Colonic mucosa (tissue), 4 donors: ENCODE measurements around the gene WFDC1. TPM values are rescaled to one million over a fixed set of nuclear protein-coding genes. Genes with fewer than 3 reads are reported as not detected.
"Not testable (repeated sequence)": the region's sequence is repeated elsewhere in the genome, so short reads cannot be mapped to it uniquely, and the experiment has no call there.

Experiments
- DNase-seq: peaks from one replicate; pipeline ENCODE4 v3.0.0-alpha.2; 2020
- H3K27ac ChIP-seq: fragments of 200-600 bp; one replicate; pipeline ENCODE4 v1.8.0; 2021
- H3K27me3 ChIP-seq: fragments of 200-600 bp; one replicate; pipeline ENCODE4 v1.8.0; 2021
- H3K36me3 ChIP-seq: fragments of 200-600 bp; one replicate; pipeline ENCODE4 v1.8.0; 2021
- H3K4me1 ChIP-seq: fragments of 200-600 bp; one replicate; pipeline ENCODE4 v1.8.0; 2021; ENCODE audit warnings: mild to moderate bottlenecking
- H3K4me3 ChIP-seq: fragments of 200-600 bp; one replicate; pipeline ENCODE4 v1.8.0; 2021
- H3K9ac ChIP-seq, 2 donors: one replicate each; pipeline ENCODE4 v1.7.0; 2013; ENCODE audit warnings: control low read depth in 2 of 2, low read depth in 2 of 2, low read length in 2 of 2
- H3K9me3 ChIP-seq: fragments of 200-600 bp; one replicate; pipeline ENCODE4 v1.8.0; 2021
- CTCF ChIP-seq: fragments of 200-600 bp; IDR thresholded peaks from one replicate; pipeline ENCODE4 v1.8.0; 2022; ENCODE audit warnings: antibody characterized with exemption, mild to moderate bottlenecking
- intact Hi-C: fragments of 100-400 bp; cut with DNase I; formaldehyde crosslinking; loops from one replicate; pipeline ENCODE4 v1.14.1; 2022
- total RNA-seq, 2 donors: library from RNA; stranded (reverse); fragmentation: NEBNext Ultra II Directional in 1 of 2; extraction: Animal tissue kit (Norgen Biotek cat#: 25700) in 1 of 2; gene quantifications; one replicate each; pipeline ENCODE4 v1.2.1, GENCODE V29; 2021
- donor health status: healthy.
- donor health status: DM: no; HTN: no; CAD: no.
- donor health status: DM: no; HTN: no; CAD: no.

WFDC1 gene
- total RNA-seq, 2 donors from 2014 or later, result 4.4 to 17.4 TPM

- H3K9me3 ChIP-seq, result no peaks in the 10 kb centered on the region
- peaks cover 6% of the 10 kb centered on the region for H3K4me1 ChIP-seq
- no peaks in the 10 kb centered on the region for H3K36me3 ChIP-seq
- no peak overlapping the region for H3K4me3 ChIP-seq
- TF ChIP-seq CTCF, result no peak
- no peak for DNase-seq
- no peak overlapping the region for H3K9ac ChIP-seq
- intact Hi-C loops, result no loop called here
- H3K27me3 ChIP-seq, result no peaks in the 10 kb centered on the region
- H3K27ac ChIP-seq, result no peak overlapping the region
Measured at GRCh38 chr16:84331998-84332780, 37.5 kb downstream of the WFDC1 start.

GRCh38 chr16:84332975-84333684 lies 38.5 kb downstream of the WFDC1 start:
- no peak for TF ChIP-seq CTCF
- no peaks in the 10 kb centered on the region for H3K27me3 ChIP-seq
- DNase-seq, result peak; percentile 71
- intact Hi-C loops, result no loop called here
- H3K9ac ChIP-seq, result peak overlapping the region in 1 of 2 donors; percentile 70
- H3K4me1 ChIP-seq, result peaks cover 6% of the 10 kb centered on the region
- H3K9me3 ChIP-seq, result no peaks in the 10 kb centered on the region
- H3K27ac ChIP-seq, result peak overlapping the region; percentile 75
- H3K4me3 ChIP-seq, result no peak overlapping the region
- H3K36me3 ChIP-seq, result no peaks in the 10 kb centered on the region

GRCh38 chr16:84334058-84334457 lies 39.4 kb downstream of the WFDC1 start:
- no peak for TF ChIP-seq CTCF
- peak overlapping the region in 1 of 2 donors; percentile 70 for H3K9ac ChIP-seq
- no peak overlapping the region for H3K4me3 ChIP-seq
- no peaks in the 10 kb centered on the region for H3K27me3 ChIP-seq
- intact Hi-C loops, result no loop called here
- H3K9me3 ChIP-seq, result no peaks in the 10 kb centered on the region
- H3K36me3 ChIP-seq, result no peaks in the 10 kb centered on the region
- H3K4me1 ChIP-seq, result peaks cover 6% of the 10 kb centered on the region
- peak; percentile 67 for DNase-seq
- peak overlapping the region; percentile 75 for H3K27ac ChIP-seq

- TF ChIP-seq CTCF, result no peak
- Histone ChIP-seq H3K9me3 (no peaks in the 10 kb centered on the region), H3K36me3 (no peaks in the 10 kb centered on the region), H3K9ac (peak overlapping the region in 1 of 2 donors; percentile 28), H3K27ac (peak overlapping the region; percentile 75), H3K27me3 (no peaks in the 10 kb centered on the region), H3K4me3 (no peak overlapping the region), H3K4me1 (peaks cover 6% of the 10 kb centered on the region)
- no peak for DNase-seq
- intact Hi-C loops, result no loop called here
Measured at GRCh38 chr16:84334482-84334881, 39.8 kb downstream of the WFDC1 start.

GRCh38 chr16:84337236-84337635 lies 42.6 kb downstream of the WFDC1 start:
- H3K4me3 ChIP-seq, H3K9me3 ChIP-seq, H3K27ac ChIP-seq, H3K9ac ChIP-seq, DNase-seq, intact Hi-C loops, H3K36me3 ChIP-seq, H3K27me3 ChIP-seq: not testable (repeated sequence)
- H3K4me1 ChIP-seq, result peaks cover 14% of the 10 kb centered on the region

- no peaks in the 10 kb centered on the region for H3K9me3 ChIP-seq
- no peaks in the 10 kb centered on the region for H3K36me3 ChIP-seq
- H3K4me3 ChIP-seq, result no peak overlapping the region
- DNase-seq, result no peak
- peaks cover 8% of the 10 kb centered on the region for H3K4me1 ChIP-seq
- H3K9ac ChIP-seq, result no peak overlapping the region
- no peaks in the 10 kb centered on the region for H3K27me3 ChIP-seq
- H3K27ac ChIP-seq, result no peak overlapping the region
- TF ChIP-seq CTCF, result no peak
- intact Hi-C loops, result no loop called here
Measured at GRCh38 chr16:84339311-84339710, 44.6 kb downstream of the WFDC1 start.
